Osteocyte (in vitro differentiated cells): Measurements from ENCODE around the gene PAQR7. TPM values are rescaled to one million over a fixed set of nuclear protein-coding genes. Genes with fewer than 3 reads are reported as not detected.

Source experiments
- DNase-seq: peaks from one replicate; pipeline ENCODE4 v3.0.0; 2021; ENCODE audit warnings: mixed read lengths; ENCODE audit not compliant: unreplicated experiment; ENCODE audit errors: extremely low spot score
- H3K27ac Mint-ChIP-seq: one replicate; pipeline ENCODE4 v1.8.0; 2021; ENCODE audit warnings: mild to moderate bottlenecking, mixed read lengths; ENCODE audit not compliant: unreplicated experiment
- H3K27me3 Mint-ChIP-seq: one replicate; pipeline ENCODE4 v1.8.0; 2021; ENCODE audit warnings: mixed read lengths; ENCODE audit not compliant: unreplicated experiment
- H3K36me3 Mint-ChIP-seq: one replicate; pipeline ENCODE4 v1.8.0; 2021; ENCODE audit warnings: mixed read lengths; ENCODE audit not compliant: unreplicated experiment
- H3K4me1 Mint-ChIP-seq: one replicate; pipeline ENCODE4 v1.8.0; 2021; ENCODE audit warnings: mixed read lengths; ENCODE audit not compliant: unreplicated experiment
- H3K4me3 Mint-ChIP-seq: one replicate; pipeline ENCODE4 v1.8.0; 2021; ENCODE audit warnings: mild to moderate bottlenecking, moderate library complexity, mixed read lengths; ENCODE audit not compliant: unreplicated experiment
- H3K9me3 Mint-ChIP-seq: one replicate; pipeline ENCODE4 v1.8.0; 2021; ENCODE audit warnings: mixed read lengths; ENCODE audit not compliant: unreplicated experiment
- CTCF ChIP-seq: fragments of 200-600 bp; sonication (generic); IDR thresholded peaks from 2 replicates; pipeline ENCODE4 v1.5.0; 2021; ENCODE audit warnings: antibody characterized with exemption, mild to moderate bottlenecking, moderate library complexity
- long read RNA-seq: library from polyadenylated mRNA; unstranded; transcript quantifications from one replicate; pipeline ENCODE4 v2.0.0, GENCODE V29; 2021
- total RNA-seq: library from RNA; stranded (reverse); gene quantifications from 2 replicates; pipeline ENCODE4 v1.2.1, GENCODE V29; 2021

PAQR7 gene
- 11.0 and 11.6 TPM in 2 replicates for total RNA-seq
- long read RNA-seq = 0 reads

GRCh38 chr1:25875154-25875855, at the start of gene PAQR7:
Gene PAQR7 (minus strand): TSS chr1:25875708. CDS start chr1:25863839, 11,869 bp downstream.
- Mint-ChIP-seq H3K4me3 (peak within 1 kb of the TSS; percentile 87), H3K9me3 (no peaks in the 10 kb centered on the region), H3K27ac (peak within 1 kb of the TSS; percentile 77), H3K4me1 (peaks cover 19% of the 10 kb centered on the region), H3K36me3 (no peaks in the 10 kb centered on the region), H3K27me3 (no peaks in the 10 kb centered on the region)
- DNase-seq = no peak
- TF ChIP-seq CTCF = peak; percentile 22

- no peak for TF ChIP-seq CTCF
These were observed 48.9 kb upstream of the PAQR7 start for GRCh38 chr1:25924454-25924853.

GRCh38 chr1:25922971-25923552, 47.6 kb upstream of the PAQR7 start:
- H3K9me3 Mint-ChIP-seq = no peaks in the 10 kb centered on the region
- H3K4me3 Mint-ChIP-seq = peak overlapping the region; percentile 74
- peak overlapping the region; percentile 60 for H3K27ac Mint-ChIP-seq
- H3K4me1 Mint-ChIP-seq = peaks cover 17% of the 10 kb centered on the region
- no peaks in the 10 kb centered on the region for H3K27me3 Mint-ChIP-seq
- no peaks in the 10 kb centered on the region for H3K36me3 Mint-ChIP-seq
- TF ChIP-seq CTCF = no peak
- no peak for DNase-seq

More at GRCh38 chr1:25924454-25924853, 48.9 kb upstream of the PAQR7 start:
- H3K4me1 Mint-ChIP-seq = peaks cover 17% of the 10 kb centered on the region
- H3K27me3 Mint-ChIP-seq = no peaks in the 10 kb centered on the region
- no peak for DNase-seq
- no peak overlapping the region for H3K27ac Mint-ChIP-seq
- H3K4me3 Mint-ChIP-seq = no peak overlapping the region
- no peaks in the 10 kb centered on the region for H3K36me3 Mint-ChIP-seq
- H3K9me3 Mint-ChIP-seq = no peaks in the 10 kb centered on the region

- Mint-ChIP-seq H3K36me3 (no peaks in the 10 kb centered on the region), H3K4me1 (peaks cover 17% of the 10 kb centered on the region), H3K4me3 (peak overlapping the region; percentile 74), H3K27me3 (no peaks in the 10 kb centered on the region), H3K27ac (peak overlapping the region; percentile 80), H3K9me3 (no peaks in the 10 kb centered on the region)
- TF ChIP-seq CTCF = no peak
- no peak for DNase-seq
These were observed 46.8 kb upstream of the PAQR7 start for GRCh38 chr1:25922056-25922970.
